ENCODE data around the gene MKI67.

DNA sequence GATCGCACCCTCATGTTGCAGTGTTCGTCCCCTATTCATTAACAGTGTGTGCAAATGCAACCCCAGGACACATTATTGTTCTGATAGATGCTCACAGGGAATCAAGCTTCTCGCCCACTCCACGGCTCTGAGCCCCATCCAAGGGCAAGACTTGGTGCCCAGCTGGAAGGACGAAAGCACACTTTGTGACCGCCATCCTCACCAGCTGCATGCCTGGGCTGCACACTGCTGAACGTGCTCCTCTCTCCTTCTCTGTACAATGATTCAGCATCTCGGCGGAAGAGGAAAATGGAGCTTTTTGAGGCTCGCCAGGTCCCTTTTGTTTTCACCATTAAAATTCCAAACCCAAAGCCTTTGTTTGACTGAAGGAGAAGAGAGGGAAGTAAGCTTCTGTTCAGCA is 41.9 kb downstream of the MKI67 start:
- TF ChIP-seq, protein P1, sequence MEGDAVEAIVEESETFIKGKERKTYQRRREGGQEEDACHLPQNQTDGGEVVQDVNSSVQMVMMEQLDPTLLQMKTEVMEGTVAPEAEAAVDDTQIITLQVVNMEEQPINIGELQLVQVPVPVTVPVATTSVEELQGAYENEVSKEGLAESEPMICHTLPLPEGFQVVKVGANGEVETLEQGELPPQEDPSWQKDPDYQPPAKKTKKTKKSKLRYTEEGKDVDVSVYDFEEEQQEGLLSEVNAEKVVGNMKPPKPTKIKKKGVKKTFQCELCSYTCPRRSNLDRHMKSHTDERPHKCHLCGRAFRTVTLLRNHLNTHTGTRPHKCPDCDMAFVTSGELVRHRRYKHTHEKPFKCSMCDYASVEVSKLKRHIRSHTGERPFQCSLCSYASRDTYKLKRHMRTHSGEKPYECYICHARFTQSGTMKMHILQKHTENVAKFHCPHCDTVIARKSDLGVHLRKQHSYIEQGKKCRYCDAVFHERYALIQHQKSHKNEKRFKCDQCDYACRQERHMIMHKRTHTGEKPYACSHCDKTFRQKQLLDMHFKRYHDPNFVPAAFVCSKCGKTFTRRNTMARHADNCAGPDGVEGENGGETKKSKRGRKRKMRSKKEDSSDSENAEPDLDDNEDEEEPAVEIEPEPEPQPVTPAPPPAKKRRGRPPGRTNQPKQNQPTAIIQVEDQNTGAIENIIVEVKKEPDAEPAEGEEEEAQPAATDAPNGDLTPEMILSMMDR (IDR thresholded peaks at IDR 0.05), result no peak
- TF ChIP-seq POLR2AphosphoS5 (IDR thresholded peaks at IDR 0.05), result no peak
- TF ChIP-seq POLR2A (IDR thresholded peaks at IDR 0.05), result no peak
